Lower leg skin (tissue), 4 donors: ENCODE measurements around the gene GOLIM4. TPM values are rescaled to one million over a fixed set of nuclear protein-coding genes. Genes with fewer than 3 reads are reported as not detected.

Source experiments
- DNase-seq, 2 donors: peaks; one replicate each; pipeline ENCODE4 v3.0.0-alpha.2; 2019; ENCODE audit warnings: low spot score in 2 of 2
- H3K4me3 ChIP-seq: fragments of 200-600 bp; sonication (generic); 2 replicates; pipeline ENCODE4 v1.5.1; 2017; ENCODE audit warnings: mild to moderate bottlenecking, low read depth; ENCODE audit not compliant: poor library complexity, severe bottlenecking
- POLR2A ChIP-seq, 2 donors: fragments of 450-650 bp; IDR thresholded peaks; one replicate each; pipeline ENCODE4 v1.6.1; 2016 to 2017; ENCODE audit warnings: antibody characterized with exemption in 2 of 2, mild to moderate bottlenecking in 1 of 2, moderate library complexity in 1 of 2
- WGBS, 2 donors: methylation state at CpG; one replicate each; pipeline ENCODE4 v1.1.5; 2018; 5-methylcytosine and 5-hydroxymethylcytosine counted together
- intact Hi-C: fragments of 100-400 bp; cut with DNase I; formaldehyde crosslinking; loops from one replicate; pipeline ENCODE4 v1.15.0; 2023; ENCODE audit warnings: low total_unique reads
- total RNA-seq, 4 donors: library from RNA; depleted of rRNA; stranded (reverse); fragments of >200 nt; gene quantifications; one replicate each; pipeline ENCODE4 v1.1.0, GENCODE V29; 2016
- TF ChIP-seq, protein P1 (sequence below), 3 donors: fragments of 450-650 bp; IDR thresholded peaks; one replicate each; pipeline ENCODE4 v1.5.1; 2016; ENCODE audit warnings: antibody characterized with exemption in 3 of 3, mild to moderate bottlenecking in 3 of 3, moderate library complexity in 2 of 3

The GOLIM4 gene
- total RNA-seq, 4 donors from 2014 or later = 7.6 to 25.5 (median 14.5) TPM

DNA sequence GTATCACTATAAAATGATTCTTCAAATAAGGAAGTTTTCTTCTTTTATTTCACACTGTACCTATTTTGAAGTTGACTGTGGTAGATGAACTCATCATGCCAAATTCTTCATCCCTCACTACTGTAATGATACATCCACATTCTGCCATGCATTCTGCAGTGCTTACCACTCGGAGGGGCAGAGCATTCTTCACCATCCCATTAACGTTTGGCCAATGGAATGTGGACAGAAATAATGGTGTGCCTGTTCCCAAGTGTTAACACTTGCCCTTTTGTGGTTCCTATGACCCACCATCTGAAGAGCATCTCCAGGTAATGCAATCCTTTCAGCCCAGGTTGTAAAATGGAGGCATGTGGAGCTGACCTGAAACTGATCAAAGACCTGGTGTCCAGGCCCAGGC lies 18.6 kb downstream of the GOLIM4 start:
- DNase-seq = no peak
- intact Hi-C loops = no loop called here
- no peak for TF ChIP-seq POLR2A (IDR thresholded peaks at IDR 0.05)
- TF ChIP-seq, protein P1, sequence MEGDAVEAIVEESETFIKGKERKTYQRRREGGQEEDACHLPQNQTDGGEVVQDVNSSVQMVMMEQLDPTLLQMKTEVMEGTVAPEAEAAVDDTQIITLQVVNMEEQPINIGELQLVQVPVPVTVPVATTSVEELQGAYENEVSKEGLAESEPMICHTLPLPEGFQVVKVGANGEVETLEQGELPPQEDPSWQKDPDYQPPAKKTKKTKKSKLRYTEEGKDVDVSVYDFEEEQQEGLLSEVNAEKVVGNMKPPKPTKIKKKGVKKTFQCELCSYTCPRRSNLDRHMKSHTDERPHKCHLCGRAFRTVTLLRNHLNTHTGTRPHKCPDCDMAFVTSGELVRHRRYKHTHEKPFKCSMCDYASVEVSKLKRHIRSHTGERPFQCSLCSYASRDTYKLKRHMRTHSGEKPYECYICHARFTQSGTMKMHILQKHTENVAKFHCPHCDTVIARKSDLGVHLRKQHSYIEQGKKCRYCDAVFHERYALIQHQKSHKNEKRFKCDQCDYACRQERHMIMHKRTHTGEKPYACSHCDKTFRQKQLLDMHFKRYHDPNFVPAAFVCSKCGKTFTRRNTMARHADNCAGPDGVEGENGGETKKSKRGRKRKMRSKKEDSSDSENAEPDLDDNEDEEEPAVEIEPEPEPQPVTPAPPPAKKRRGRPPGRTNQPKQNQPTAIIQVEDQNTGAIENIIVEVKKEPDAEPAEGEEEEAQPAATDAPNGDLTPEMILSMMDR (IDR thresholded peaks at IDR 0.05) = no peak
- WGBS, 2 donors = 88 to 91% methylated on average over 2 of the region's 2 CpGs
- no peak overlapping the region for H3K4me3 ChIP-seq

GRCh38 chr3:168073842-168074605 lies 21.7 kb downstream of the GOLIM4 start:
- WGBS, 2 donors = 79 to 91% methylated on average over 4 of the region's 4 CpGs
- intact Hi-C loops = no loop called here
- TF ChIP-seq, protein P1 (IDR thresholded peaks at IDR 0.05) = no peak
- TF ChIP-seq POLR2A (IDR thresholded peaks at IDR 0.05) = no peak
- H3K4me3 ChIP-seq = no peak overlapping the region
- no peak for DNase-seq

- intact Hi-C loops = no loop called here
- no peak for DNase-seq
These were observed 23.4 kb downstream of the GOLIM4 start for GRCh38 chr3:168072323-168072650.

DNA sequence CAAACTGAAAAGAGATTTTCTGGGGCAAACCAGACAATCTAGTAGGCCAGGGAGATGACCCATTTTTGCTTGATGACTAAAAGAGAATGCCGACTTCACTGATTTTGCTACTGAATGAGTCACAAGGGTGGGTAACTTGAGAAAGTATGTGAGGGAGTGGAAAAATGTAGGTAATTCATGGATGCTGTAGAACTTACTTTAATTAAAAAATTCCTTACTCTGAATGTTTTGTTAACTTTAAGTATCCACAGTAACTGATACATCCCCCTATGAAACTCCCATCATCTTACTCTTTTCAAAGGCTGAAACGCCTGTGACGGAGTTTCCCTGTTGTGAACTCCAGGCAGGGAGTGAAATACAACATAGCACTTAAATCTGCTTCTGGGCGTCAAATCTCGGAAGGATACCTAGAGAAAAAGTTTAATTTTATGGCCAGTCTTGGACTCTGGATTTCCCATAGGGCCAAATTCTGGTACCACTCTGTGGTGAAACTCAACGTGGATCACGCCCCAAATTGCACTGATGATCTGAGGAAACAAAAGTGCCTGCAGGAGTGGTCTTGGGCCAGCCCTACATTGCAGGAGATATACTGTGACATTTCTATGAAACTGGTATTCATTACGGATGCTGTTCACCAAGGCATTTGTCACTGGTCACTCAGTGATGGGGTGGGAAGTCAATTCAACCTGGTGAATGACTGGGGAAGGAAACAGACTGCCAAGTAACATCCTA lies 24.0 kb downstream of the GOLIM4 start:
- 60 to 65% methylated on average over 8 of the region's 8 CpGs for WGBS, 2 donors
- TF ChIP-seq POLR2A (IDR thresholded peaks at IDR 0.05) = no peak
- TF ChIP-seq, protein P1 (IDR thresholded peaks at IDR 0.05) = no peak
- no peak overlapping the region for H3K4me3 ChIP-seq
- intact Hi-C loops = no loop called here
- DNase-seq = no peak

More at GRCh38 chr3:168072323-168072650, 23.4 kb downstream of the GOLIM4 start:
- no peak for TF ChIP-seq POLR2A (IDR thresholded peaks at IDR 0.05)
- TF ChIP-seq, protein P1 (IDR thresholded peaks at IDR 0.05) = no peak
- no peak overlapping the region for H3K4me3 ChIP-seq

DNA sequence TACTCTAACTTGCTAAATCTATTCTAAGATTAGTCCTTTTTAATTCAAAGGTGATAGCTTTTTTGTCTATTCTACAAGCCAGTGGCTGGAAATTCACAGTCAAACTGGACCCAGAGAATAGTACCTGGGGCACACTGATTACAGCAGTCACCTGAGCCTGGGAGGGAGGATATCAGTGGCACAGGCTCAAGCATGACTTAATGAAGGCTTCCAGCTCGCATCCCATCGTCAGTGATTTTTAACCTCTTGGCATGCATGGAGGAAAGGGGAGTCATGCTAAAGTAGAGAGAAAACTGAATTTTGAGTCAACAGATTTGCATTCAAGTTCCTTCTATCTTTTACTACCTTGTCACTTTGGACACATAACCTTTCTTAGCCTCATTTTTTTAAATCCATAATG lies 24.8 kb downstream of the GOLIM4 start:
- H3K4me3 ChIP-seq = no peak overlapping the region
- TF ChIP-seq, protein P1 (IDR thresholded peaks at IDR 0.05) = no peak
- TF ChIP-seq POLR2A (IDR thresholded peaks at IDR 0.05) = no peak
- WGBS, 2 donors = 22 to 31% methylated on average over 2 of the region's 2 CpGs
- intact Hi-C loops = no loop called here
- no peak for DNase-seq
